ENCODE measurements around the gene IRF4. TPM values are rescaled to one million over a fixed set of nuclear protein-coding genes. Genes with fewer than 3 reads are reported as not detected.

The IRF4 gene
- total and polyA plus RNA-seq, 2 donors (not counting 3 experiments of a cell fraction or from before 2014, with no cell fraction given): not detected

GRCh38 chr6:341914-342831, 49.4 kb upstream of the IRF4 start:
- ChIA-PET POLR2A (no interaction called here), CTCF (interaction anchor here (0.8 to 0.9 kb wide), 2 partner anchors 9 to 10 kb away, joined by 3 read pairs; no protein-coding TSS in a partner anchor)
- H3K27ac ChIP-seq (ENCODE audit: insufficient read depth, low read depth, low read length): no peak overlapping the region
- intact Hi-C loops (cut with micrococcal nuclease): no loop called here
- dilution Hi-C loops (cut with MboI; ENCODE audit: extremely low pct_ligation_motif_present, low sequenced_read_pairs): no loop called here
- no peaks in the 10 kb centered on the region for H4K20me1 ChIP-seq (replicated peaks; ENCODE audit: control insufficient read depth, extremely low read depth, insufficient read depth, low read length)
- FAIRE-seq (no peak), DNase-seq (ENCODE audit: low read depth, low spot score) (no peak)
- no peak overlapping the region for H3K4me3 ChIP-seq (replicated peaks in 1 of 3; ENCODE audit: insufficient read depth in 1 of 3, low read depth in 1 of 3, low read length in 3 of 3)
- H3K27me3 ChIP-seq (ENCODE audit: control insufficient read depth in 2 of 2, insufficient read depth in 2 of 2, low read length in 2 of 2): no peaks in the 10 kb centered on the region
- no peaks in the 10 kb centered on the region for H3K9me1 ChIP-seq (replicated peaks; ENCODE audit: control insufficient read depth, extremely low read depth, insufficient read depth, low read length)
- TF ChIP-seq POLR2A (IDR thresholded peaks at IDR 0.05; ENCODE audit: low read depth, low read length) (no peak), MAX (IDR thresholded peaks at IDR 0.05; ENCODE audit: insufficient read depth, insufficient read length) (no peak), MYC (IDR thresholded peaks at IDR 0.05; ENCODE audit: low read depth, low read length) (no peak), EZH2 (IDR thresholded peaks at IDR 0.05; ENCODE audit: borderline replicate concordance, low read depth, low read length, severe bottlenecking) (no peak), JUN (IDR thresholded peaks at IDR 0.05; ENCODE audit: borderline replicate concordance, insufficient read depth, insufficient read length, low read depth) (no peak), POLR2AphosphoS5 (IDR thresholded peaks at IDR 0.05; ENCODE audit: insufficient read depth, low read depth, low read length) (no peak), CTCF (IDR thresholded peaks at IDR 0.05; ENCODE audit: extremely low read depth in 1 of 2, insufficient read depth in 1 of 2, low read depth in 1 of 2, low read length in 2 of 2) (no peak), FOS (IDR thresholded peaks at IDR 0.05; ENCODE audit: borderline replicate concordance, insufficient read depth, low read length) (no peak), GATA2 (IDR thresholded peaks at IDR 0.05; ENCODE audit: insufficient read depth, insufficient read length, low read depth, low read length) (no peak)
- no peak overlapping the region for H3K9ac ChIP-seq (replicated peaks; ENCODE audit: extremely low read depth, insufficient read depth, low read length)
- H2AFZ ChIP-seq (ENCODE audit: low read depth, low read length): no peak overlapping the region
- BruUV-seq (replicated peaks): no TSS peak
- no peaks in the 10 kb centered on the region for H3K79me2 ChIP-seq (ENCODE audit: control insufficient read depth, insufficient read depth, low read length)
- H3K36me3 ChIP-seq (ENCODE audit: control insufficient read depth in 2 of 2, extremely low read depth in 1 of 2, insufficient read depth in 2 of 2, low read length in 2 of 2): peaks cover 0 to 3% of the 10 kb centered on the region in 2 experiments
- H3K4me1 ChIP-seq (ENCODE audit: control insufficient read depth, extremely low read depth, insufficient read depth, low read length): no peaks in the 10 kb centered on the region
- no peaks in the 10 kb centered on the region for H3K9me3 ChIP-seq (replicated peaks; ENCODE audit: control insufficient read depth, insufficient read depth, low read length)
- no peak overlapping the region for H3K4me2 ChIP-seq (ENCODE audit: insufficient read depth, low read length)
